Measurements from ENCODE around the gene ABCF2.

Gene ABCF2

GRCh38 chr7:151254316-151254715 is 27.3 kb upstream of the ABCF2 start:
- no peak for DNase-seq
- in situ Hi-C loops (cut with MboI; ENCODE audit: low pct_unique_long_range_greater_than_20kb, low sequenced_read_pairs): no loop called here

- in situ Hi-C loops (cut with MboI; ENCODE audit: low pct_unique_long_range_greater_than_20kb, low sequenced_read_pairs): no loop called here
- DNase-seq: no peak
These were observed 26.1 kb upstream of the ABCF2 start for GRCh38 chr7:151252961-151253711.

GRCh38 chr7:151252561-151252835 is 25.5 kb upstream of the ABCF2 start:
- DNase-seq: no peak
- in situ Hi-C loops (cut with MboI; ENCODE audit: low pct_unique_long_range_greater_than_20kb, low sequenced_read_pairs): no loop called here

- in situ Hi-C loops (cut with MboI; ENCODE audit: low pct_unique_long_range_greater_than_20kb, low sequenced_read_pairs): no loop called here
- no peak for DNase-seq
These were observed 24.9 kb upstream of the ABCF2 start for GRCh38 chr7:151251689-151252560.

- in situ Hi-C loops (cut with MboI; ENCODE audit: low pct_unique_long_range_greater_than_20kb, low sequenced_read_pairs): no loop called here
- DNase-seq: no peak
These were observed 24.3 kb upstream of the ABCF2 start for GRCh38 chr7:151251328-151251688.

- in situ Hi-C loops (cut with MboI; ENCODE audit: low pct_unique_long_range_greater_than_20kb, low sequenced_read_pairs): no loop called here
These were observed 23.5 kb upstream of the ABCF2 start for GRCh38 chr7:151250181-151251132.

GRCh38 chr7:151249732-151250072 is 22.7 kb upstream of the ABCF2 start:
- no peak for DNase-seq

More at GRCh38 chr7:151250181-151251132, 23.5 kb upstream of the ABCF2 start:
- DNase-seq: no peak

GRCh38 chr7:151249034-151249731 is 22.2 kb upstream of the ABCF2 start:
- peak; percentile 66 for DNase-seq
- in situ Hi-C loops (cut with MboI; ENCODE audit: low pct_unique_long_range_greater_than_20kb, low sequenced_read_pairs): no loop called here

More at GRCh38 chr7:151249732-151250072, 22.7 kb upstream of the ABCF2 start:
- in situ Hi-C loops (cut with MboI; ENCODE audit: low pct_unique_long_range_greater_than_20kb, low sequenced_read_pairs): no loop called here

- in situ Hi-C loops (cut with MboI; ENCODE audit: low pct_unique_long_range_greater_than_20kb, low sequenced_read_pairs): no loop called here
- peak; percentile 55 for DNase-seq
These were observed 21.5 kb upstream of the ABCF2 start, which contains the start of gene SMARCD3 for GRCh38 chr7:151248346-151249033. Gene SMARCD3, minus strand, starts transcription at chr7:151248694. Its CDS starts 132 bp downstream, at chr7:151248562.

- in situ Hi-C loops (cut with MboI; ENCODE audit: low pct_unique_long_range_greater_than_20kb, low sequenced_read_pairs): no loop called here
- no peak for DNase-seq
These were observed 20.8 kb upstream of the ABCF2 start for GRCh38 chr7:151247611-151248345.

- in situ Hi-C loops (cut with MboI; ENCODE audit: low pct_unique_long_range_greater_than_20kb, low sequenced_read_pairs): no loop called here
- DNase-seq: no peak
These were observed 20.0 kb upstream of the ABCF2 start for GRCh38 chr7:151246851-151247580.

- no peak for DNase-seq
- in situ Hi-C loops (cut with MboI; ENCODE audit: low pct_unique_long_range_greater_than_20kb, low sequenced_read_pairs): no loop called here
These were observed 19.3 kb upstream of the ABCF2 start for GRCh38 chr7:151246102-151246850.

GRCh38 chr7:151245360-151246101 is 18.5 kb upstream of the ABCF2 start:
- in situ Hi-C loops (cut with MboI; ENCODE audit: low pct_unique_long_range_greater_than_20kb, low sequenced_read_pairs): no loop called here
- peak; percentile 51 for DNase-seq

GRCh38 chr7:151244841-151245346 is 17.9 kb upstream of the ABCF2 start:
- no peak for DNase-seq
- in situ Hi-C loops (cut with MboI; ENCODE audit: low pct_unique_long_range_greater_than_20kb, low sequenced_read_pairs): no loop called here

GRCh38 chr7:151244196-151244840 is 17.3 kb upstream of the ABCF2 start:
- peak; percentile 74 for DNase-seq
- in situ Hi-C loops (cut with MboI; ENCODE audit: low pct_unique_long_range_greater_than_20kb, low sequenced_read_pairs): no loop called here

Measured in KBM-7 (cell line).